Measurements from ENCODE around the gene CBY1.
"Not testable (repeated sequence)": the region's sequence is repeated elsewhere in the genome, so short reads cannot be mapped to it uniquely, and the experiment has no call there.

CBY1 gene

DNA sequence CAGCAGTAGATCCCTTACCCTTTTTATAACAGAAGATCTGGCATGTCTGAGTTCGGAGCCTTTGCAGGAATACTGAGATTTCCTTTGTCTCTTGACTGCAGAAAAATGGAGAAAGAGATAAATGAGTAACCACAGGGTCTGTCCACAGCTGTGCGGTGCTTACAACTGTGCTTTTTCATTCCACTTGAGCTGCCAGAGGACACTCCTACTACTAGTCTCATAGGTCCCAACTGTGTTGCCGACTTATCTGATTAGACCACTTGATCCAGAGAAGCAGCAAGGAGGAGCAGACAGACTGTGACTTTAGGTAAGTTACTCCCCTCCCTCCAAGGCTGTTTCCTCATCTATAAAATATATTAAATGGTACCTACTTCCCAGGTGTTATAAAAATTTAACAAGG, 17.7 kb upstream of the CBY1 start:
- ChIA-PET CTCF (no interaction called here), POLR2A (no interaction called here)
- no peak for DNase-seq (ENCODE audit: low read depth, low spot score)
- no peak overlapping the region for H3K4me3 ChIP-seq (ENCODE audit: low read depth, low read length)
- TF ChIP-seq, protein P1, sequence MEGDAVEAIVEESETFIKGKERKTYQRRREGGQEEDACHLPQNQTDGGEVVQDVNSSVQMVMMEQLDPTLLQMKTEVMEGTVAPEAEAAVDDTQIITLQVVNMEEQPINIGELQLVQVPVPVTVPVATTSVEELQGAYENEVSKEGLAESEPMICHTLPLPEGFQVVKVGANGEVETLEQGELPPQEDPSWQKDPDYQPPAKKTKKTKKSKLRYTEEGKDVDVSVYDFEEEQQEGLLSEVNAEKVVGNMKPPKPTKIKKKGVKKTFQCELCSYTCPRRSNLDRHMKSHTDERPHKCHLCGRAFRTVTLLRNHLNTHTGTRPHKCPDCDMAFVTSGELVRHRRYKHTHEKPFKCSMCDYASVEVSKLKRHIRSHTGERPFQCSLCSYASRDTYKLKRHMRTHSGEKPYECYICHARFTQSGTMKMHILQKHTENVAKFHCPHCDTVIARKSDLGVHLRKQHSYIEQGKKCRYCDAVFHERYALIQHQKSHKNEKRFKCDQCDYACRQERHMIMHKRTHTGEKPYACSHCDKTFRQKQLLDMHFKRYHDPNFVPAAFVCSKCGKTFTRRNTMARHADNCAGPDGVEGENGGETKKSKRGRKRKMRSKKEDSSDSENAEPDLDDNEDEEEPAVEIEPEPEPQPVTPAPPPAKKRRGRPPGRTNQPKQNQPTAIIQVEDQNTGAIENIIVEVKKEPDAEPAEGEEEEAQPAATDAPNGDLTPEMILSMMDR (IDR thresholded peaks at IDR 0.05; ENCODE audit: insufficient read depth, low read length, missing control alignments) = no peak

DNA sequence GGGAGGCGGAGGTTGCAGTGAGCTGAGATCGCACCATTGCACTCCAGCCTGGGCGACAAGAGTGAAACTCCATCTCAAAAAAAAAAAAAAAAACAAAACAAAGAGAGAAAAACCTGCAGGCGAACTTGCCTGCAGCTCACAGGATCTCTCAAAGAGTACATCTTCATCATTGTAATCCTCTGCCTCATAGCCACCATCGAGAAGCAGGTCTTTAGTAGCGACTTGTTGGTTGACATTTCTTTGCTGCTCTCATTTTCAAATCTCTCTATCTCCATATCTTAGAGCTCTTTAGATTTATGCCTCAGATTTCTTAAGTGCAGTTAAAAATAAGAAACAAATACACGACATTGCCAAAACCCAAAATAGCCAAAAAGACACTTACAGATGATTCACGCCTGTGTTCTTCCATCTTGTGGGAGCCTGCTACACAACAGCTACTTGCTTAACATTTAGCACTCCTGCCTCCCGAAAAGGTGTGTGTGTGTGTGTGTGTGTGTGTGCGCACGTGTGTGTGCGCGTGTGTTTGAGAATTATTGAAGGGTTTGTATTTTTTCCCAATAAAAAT, 14.9 kb upstream of the CBY1 start:
- TF ChIP-seq, protein P1 (IDR thresholded peaks at IDR 0.05; ENCODE audit: insufficient read depth, low read length, missing control alignments) = no peak
- H3K4me3 ChIP-seq (ENCODE audit: low read depth, low read length) = no peak overlapping the region
- POLR2A ChIA-PET = no interaction called here
- DNase-seq (ENCODE audit: low read depth, low spot score) = no peak
- CTCF ChIA-PET = interaction anchor here (0.7 kb wide), 1 partner anchor 30 kb away, joined by 3 read pairs; no protein-coding TSS in a partner anchor

DNA sequence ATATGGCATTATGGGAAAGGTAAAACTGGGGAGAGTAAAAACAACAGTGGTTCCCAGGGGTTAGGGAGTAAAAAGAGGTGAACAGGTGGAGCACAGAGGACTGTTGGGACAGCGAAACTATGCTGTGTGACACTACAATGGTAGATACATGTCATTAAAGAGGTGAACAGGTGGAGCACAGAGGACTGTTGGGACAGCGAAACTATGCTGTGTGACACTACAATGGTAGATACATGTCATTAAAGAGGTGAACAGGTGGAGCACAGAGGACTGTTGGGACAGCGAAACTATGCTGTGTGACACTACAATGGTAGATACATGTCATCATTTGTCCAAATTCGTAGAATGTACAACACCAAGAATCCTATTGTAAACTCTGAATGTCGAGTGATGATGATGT, 12.2 kb upstream of the CBY1 start:
- POLR2A ChIA-PET; CTCF ChIA-PET; H3K4me3 ChIP-seq (ENCODE audit: low read depth, low read length); DNase-seq (ENCODE audit: low read depth, low spot score): not testable (repeated sequence)

DNA sequence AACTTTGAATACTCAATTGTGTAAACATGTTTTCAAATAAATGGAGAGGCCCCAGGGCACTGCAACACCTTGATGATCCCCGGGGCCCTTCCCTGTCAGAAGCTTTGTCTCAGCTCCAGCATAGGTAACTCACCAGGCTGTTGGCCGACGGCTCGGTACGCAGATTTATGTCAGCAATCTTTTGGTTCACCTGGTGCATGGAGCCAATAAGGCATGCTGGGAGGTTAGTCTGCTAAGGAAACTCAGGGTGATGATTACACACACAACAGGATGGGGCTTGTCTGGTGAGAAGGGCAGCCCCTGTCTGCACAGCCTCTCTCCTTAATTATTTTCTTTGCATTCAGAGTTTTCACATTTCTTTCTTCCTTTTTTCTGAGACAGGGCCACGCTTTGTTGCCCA, 11.0 kb upstream of the CBY1 start:
- H3K4me3 ChIP-seq (ENCODE audit: low read depth, low read length) = no peak overlapping the region
- POLR2A ChIA-PET = no interaction called here
- TF ChIP-seq, protein P1 (IDR thresholded peaks at IDR 0.05; ENCODE audit: insufficient read depth, low read length, missing control alignments) = no peak
- DNase-seq (ENCODE audit: low read depth, low spot score) = no peak
- CTCF ChIA-PET = no interaction called here

DNA sequence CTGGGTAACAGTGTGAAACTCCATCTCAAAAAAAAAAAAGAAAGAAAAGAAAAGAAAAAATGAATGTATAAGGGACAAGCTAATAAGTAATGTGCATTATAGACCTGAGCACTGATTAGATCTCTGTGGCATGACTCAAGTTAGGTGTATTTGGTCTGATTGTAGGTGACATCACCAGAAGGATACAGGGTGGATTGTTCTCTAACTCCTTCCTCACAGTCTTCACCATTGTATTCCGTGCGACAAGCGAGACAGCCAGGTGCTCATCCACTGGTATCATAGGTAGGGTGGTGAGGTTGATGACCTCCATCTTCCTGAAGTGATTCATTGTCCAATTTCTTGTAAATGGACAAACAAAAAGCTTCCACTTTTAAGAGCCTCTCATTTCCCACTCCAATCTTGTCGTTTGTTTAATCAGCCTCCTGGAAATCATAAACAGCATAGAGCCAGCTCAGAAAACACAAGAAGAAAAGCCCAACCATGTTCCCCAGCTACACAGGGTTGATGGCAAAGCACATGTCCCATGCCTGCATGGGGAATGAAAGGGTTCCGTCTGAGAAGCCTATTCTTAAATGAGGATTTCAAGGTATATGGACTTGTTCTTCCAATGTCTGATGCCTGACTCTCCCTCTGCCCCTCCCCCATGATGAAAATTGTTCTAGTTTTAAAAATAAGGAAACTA, 6.5 kb upstream of the CBY1 start:
- CTCF ChIA-PET = interaction anchor here (1.1 kb wide), 1 partner anchor 31 kb away, joined by 3 read pairs; no protein-coding TSS in a partner anchor
- TF ChIP-seq, protein P1 (IDR thresholded peaks at IDR 0.05; ENCODE audit: insufficient read depth, low read length, missing control alignments) = no peak

DNA sequence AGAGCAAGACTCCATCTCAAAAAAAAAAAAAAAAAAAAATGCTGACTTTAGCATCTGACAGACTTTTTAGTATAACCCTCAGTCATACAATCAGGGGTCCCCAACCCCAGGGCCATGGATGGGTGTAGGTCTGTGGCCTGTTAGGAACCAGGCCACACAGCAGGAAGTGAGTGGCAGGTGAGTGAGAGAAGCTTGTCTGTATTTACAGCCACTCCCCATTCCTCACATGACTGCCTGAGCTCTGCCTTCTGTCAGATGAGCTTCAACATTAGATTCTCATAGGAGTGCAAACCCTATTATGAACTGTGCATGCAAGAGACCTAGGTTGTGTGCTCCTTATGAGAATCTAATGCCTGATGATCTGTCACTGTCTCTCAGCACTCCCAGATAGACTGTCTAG, 3.6 kb upstream of the CBY1 start:
- DNase-seq (ENCODE audit: low read depth, low spot score) = no peak
- H3K4me3 ChIP-seq (ENCODE audit: low read depth, low read length) = no peak overlapping the region
- ChIA-PET CTCF (no interaction called here), POLR2A (no interaction called here)
- TF ChIP-seq, protein P1 (IDR thresholded peaks at IDR 0.05; ENCODE audit: insufficient read depth, low read length, missing control alignments) = no peak

More for the DNA sequence above, 6.5 kb upstream of the CBY1 start:
- POLR2A ChIA-PET = no interaction called here
- no peak for DNase-seq (ENCODE audit: low read depth, low spot score)
- no peak overlapping the region for H3K4me3 ChIP-seq (ENCODE audit: low read depth, low read length)

DNA sequence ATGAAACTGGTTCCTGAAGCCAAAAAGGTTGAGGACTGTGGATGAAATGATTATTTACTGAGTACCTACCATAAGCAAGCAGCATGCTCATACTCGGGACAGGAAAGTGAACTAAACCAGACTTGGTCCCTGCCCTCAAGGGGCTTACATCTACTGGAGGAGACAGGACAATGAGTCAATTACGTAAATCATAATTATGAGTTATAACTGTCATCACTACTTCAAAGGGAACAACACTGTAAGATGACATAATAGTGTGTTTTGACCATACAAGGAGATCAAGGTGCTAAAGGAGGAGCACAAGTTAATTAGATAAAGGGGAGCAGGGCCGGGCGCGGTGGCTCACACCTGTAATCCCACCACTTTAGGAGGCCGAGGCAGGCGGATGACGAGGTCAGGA, 2.7 kb upstream of the CBY1 start:
- TF ChIP-seq, protein P1 (IDR thresholded peaks at IDR 0.05; ENCODE audit: insufficient read depth, low read length, missing control alignments) = no peak
- DNase-seq (ENCODE audit: low read depth, low spot score) = no peak
- ChIA-PET CTCF (no interaction called here), POLR2A (no interaction called here)
- no peak overlapping the region for H3K4me3 ChIP-seq (ENCODE audit: low read depth, low read length)
